Ishikawa (cell line): ENCODE measurements around the gene RALA.

Source experiments
- CEBPB ChIP-seq: IDR thresholded peaks from 2 replicates; pipeline ENCODE4 v1.6.1; 2012
- TCF12 ChIP-seq: IDR thresholded peaks from 2 replicates; pipeline ENCODE4 v1.6.1; 2012; ENCODE audit warnings: low read depth
- YY1 ChIP-seq: IDR thresholded peaks from 2 replicates; pipeline ENCODE4 v1.6.1; 2012; ENCODE audit warnings: low read depth

- TF ChIP-seq TCF12 (no peak), CEBPB (no peak), YY1 (no peak)
Measured at GRCh38 chr7:39749717-39750116, 126.3 kb downstream of the RALA start.
